ENCODE results near the gene CLSTN2.
"Not testable (repeated sequence)": the region's sequence is repeated elsewhere in the genome, so short reads cannot be mapped to it uniquely, and the experiment has no call there.

CLSTN2 gene

GRCh38 chr3:140423146-140423545, 488.2 kb downstream of the CLSTN2 start:
- DNase-seq (ENCODE audit: low spot score), result no peak

- not testable (repeated sequence) for DNase-seq (ENCODE audit: low spot score)
These were observed 488.6 kb downstream of the CLSTN2 start for GRCh38 chr3:140423574-140423973.

- DNase-seq (ENCODE audit: low spot score), result no peak
These were observed 489.2 kb downstream of the CLSTN2 start for GRCh38 chr3:140424211-140424610.

- DNase-seq (ENCODE audit: low spot score), result no peak
These were observed 489.7 kb downstream of the CLSTN2 start for GRCh38 chr3:140424726-140425125.

GRCh38 chr3:140427786-140428185, 492.8 kb downstream of the CLSTN2 start:
- DNase-seq (ENCODE audit: low spot score), result no peak

GRCh38 chr3:140428380-140428779, 493.4 kb downstream of the CLSTN2 start:
- DNase-seq (ENCODE audit: low spot score), result no peak

- DNase-seq (ENCODE audit: low spot score), result no peak
These were observed 494.8 kb downstream of the CLSTN2 start for GRCh38 chr3:140429791-140430190.

GRCh38 chr3:140430494-140430893, 495.5 kb downstream of the CLSTN2 start:
- DNase-seq (ENCODE audit: low spot score), result no peak

GRCh38 chr3:140432229-140432669, 497.3 kb downstream of the CLSTN2 start:
- no peak for DNase-seq (ENCODE audit: low spot score)

GRCh38 chr3:140433431-140433830, 498.4 kb downstream of the CLSTN2 start:
- DNase-seq (ENCODE audit: low spot score), result no peak

- no peak for DNase-seq (ENCODE audit: low spot score)
These were observed 499.4 kb downstream of the CLSTN2 start for GRCh38 chr3:140434261-140434905.

GRCh38 chr3:140436421-140436820, 501.4 kb downstream of the CLSTN2 start:
- DNase-seq (ENCODE audit: low spot score), result no peak

- DNase-seq (ENCODE audit: low spot score), result no peak
These were observed 503.9 kb downstream of the CLSTN2 start for GRCh38 chr3:140438736-140439470.

- no peak for DNase-seq (ENCODE audit: low spot score)
These were observed 504.5 kb downstream of the CLSTN2 start for GRCh38 chr3:140439527-140439926.

- no peak for DNase-seq (ENCODE audit: low spot score)
These were observed 505.5 kb downstream of the CLSTN2 start for GRCh38 chr3:140440446-140440845.

- no peak for DNase-seq (ENCODE audit: low spot score)
These were observed 506.0 kb downstream of the CLSTN2 start for GRCh38 chr3:140441006-140441405.

- no peak for DNase-seq (ENCODE audit: low spot score)
These were observed 507.6 kb downstream of the CLSTN2 start for GRCh38 chr3:140442621-140443020.

- no peak for DNase-seq (ENCODE audit: low spot score)
These were observed 508.1 kb downstream of the CLSTN2 start for GRCh38 chr3:140443073-140443472.

- no peak for DNase-seq (ENCODE audit: low spot score)
These were observed 508.8 kb downstream of the CLSTN2 start for GRCh38 chr3:140443806-140444205.

- DNase-seq (ENCODE audit: low spot score), result no peak
These were observed 511.7 kb downstream of the CLSTN2 start for GRCh38 chr3:140446734-140447133.

GRCh38 chr3:140447136-140447535, 512.2 kb downstream of the CLSTN2 start:
- DNase-seq (ENCODE audit: low spot score), result no peak

- DNase-seq (ENCODE audit: low spot score), result no peak
These were observed 513.0 kb downstream of the CLSTN2 start for GRCh38 chr3:140448001-140448400.

GRCh38 chr3:140449413-140450256, 514.6 kb downstream of the CLSTN2 start:
- no peak for DNase-seq (ENCODE audit: low spot score)
